Measurements from ENCODE around the gene CCDC192. TPM values are rescaled to one million over a fixed set of nuclear protein-coding genes. Genes with fewer than 3 reads are reported as not detected.
A peak's percentile ranks its signal among the peaks of the same experiment; 100 is the strongest.

Gene CCDC192
- total RNA-seq, 1 donor from 2014 or later: 0.31 TPM

DNA sequence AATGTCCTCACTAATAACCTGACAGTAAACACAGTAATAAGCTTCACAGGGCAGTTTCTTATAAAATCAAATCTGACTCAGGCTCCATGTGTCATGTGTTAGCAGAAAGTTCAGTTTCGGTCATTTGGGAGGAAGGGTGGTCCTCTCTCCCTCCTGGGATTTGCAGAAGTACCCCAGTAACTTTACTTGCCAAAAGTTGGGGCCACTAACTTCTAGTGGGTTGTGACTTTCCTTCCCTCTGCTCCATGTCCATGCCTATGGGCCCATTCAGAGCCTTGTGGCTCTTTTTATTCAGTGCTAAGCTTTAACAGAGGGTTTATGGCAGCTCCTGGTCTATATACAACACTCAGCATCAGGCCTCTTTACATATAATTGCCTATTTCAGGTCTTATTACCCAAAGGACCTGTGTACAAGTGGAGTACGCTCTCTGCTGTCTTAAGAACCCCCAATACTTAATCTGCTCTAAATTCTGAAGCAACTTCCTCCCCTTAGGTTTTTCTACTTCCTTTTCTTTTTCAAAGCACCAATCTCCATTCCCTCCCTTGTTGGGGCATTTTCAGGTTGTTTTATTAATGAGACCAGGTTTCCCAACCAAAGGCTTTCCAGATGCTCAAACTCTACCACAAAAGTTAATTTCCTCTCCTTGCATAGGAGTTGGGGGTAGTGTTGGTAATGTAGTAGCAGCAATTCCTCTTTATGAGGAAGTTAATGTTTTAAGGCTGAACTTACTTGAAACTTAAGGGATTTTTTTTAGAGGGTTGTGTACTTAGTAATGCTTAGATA lies 107.7 kb downstream of the CCDC192 start:
- DNase-seq: no peak

DNA sequence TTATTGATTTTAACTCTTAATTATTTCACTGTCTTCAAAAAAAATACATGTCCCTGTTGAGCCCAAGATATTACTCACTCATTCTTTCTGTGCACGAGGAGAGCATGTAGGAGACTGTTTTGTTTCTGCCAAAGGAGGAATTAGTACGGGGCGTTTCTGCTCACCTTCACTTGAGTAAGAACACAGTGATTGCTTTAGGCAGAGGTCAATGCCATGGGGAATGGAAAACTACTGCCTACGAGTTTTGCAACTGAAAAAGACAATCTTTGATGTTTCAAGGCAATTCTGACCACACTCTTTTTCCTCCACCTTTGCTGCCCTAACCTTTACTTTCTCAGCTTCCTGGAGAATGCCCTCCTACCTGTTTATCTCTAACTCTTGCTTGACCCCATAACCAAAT lies 109.4 kb downstream of the CCDC192 start:
- no peak for DNase-seq

DNA sequence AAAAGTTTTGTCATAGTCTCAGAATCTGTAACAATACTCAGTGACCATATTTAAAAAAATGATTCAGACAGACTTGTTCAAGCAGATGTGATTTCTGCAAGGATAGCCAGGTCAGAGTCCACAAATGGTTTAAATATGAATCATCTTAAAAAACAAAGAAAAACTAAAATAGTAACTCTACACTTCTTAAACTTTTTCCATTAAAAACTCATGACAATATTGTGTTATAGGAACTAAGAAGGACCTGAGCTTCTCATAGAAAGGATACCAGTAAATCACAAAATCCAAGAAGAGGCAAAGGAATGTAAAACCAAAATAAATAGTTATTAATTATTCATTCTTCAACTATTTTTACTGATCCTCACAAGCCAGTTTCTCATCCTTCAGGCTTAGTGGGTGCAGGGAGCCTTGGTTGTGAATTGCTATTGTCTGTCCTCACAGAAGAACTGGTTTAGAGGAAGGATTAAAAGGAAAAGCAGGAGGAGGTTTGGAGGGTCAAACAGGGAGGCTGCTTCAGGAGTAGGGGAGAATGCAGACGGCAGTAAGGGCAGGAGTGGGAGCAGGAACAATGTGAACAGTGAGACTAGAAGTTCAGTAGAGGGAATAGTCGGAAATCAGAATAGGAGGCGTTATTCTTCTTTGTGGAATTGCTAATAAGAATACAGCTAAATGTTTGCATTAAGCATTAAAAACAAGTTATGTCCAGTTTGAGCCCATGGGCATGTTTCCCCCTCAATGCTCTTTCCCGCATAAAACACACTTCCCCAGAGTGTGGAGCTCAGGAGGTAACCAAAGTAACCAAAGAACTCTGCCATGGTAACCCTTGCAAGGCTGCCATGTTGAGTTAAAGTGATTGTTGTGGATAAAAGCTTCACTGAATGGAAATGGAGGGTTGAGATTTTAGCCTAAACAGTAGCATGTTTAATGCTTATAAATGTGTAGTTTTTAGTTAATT lies 110.7 kb downstream of the CCDC192 start:
- DNase-seq: peak; percentile 41

DNA sequence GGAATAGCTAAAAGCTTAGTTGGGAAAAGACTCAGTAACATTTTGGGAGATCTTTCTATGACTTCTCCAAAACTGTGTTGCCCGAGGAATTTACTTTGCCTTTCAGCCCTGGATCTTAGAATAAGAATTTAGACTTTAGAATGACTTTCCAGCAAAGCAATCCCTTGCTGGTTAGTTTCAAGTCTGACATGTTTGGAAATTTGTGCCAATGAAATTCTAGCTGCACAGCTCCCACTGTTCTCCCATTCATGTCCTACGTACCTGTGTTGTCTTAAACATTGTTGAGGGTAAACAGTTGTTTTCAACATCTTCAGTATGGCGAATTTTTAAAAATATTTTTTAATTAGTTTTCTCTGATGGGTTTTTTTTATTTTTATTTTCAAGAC lies 111.4 kb downstream of the CCDC192 start:
- peak; percentile 78 for DNase-seq

GRCh38 chr5:127820910-127821553 lies 117.8 kb downstream of the CCDC192 start:
- DNase-seq: no peak

DNA sequence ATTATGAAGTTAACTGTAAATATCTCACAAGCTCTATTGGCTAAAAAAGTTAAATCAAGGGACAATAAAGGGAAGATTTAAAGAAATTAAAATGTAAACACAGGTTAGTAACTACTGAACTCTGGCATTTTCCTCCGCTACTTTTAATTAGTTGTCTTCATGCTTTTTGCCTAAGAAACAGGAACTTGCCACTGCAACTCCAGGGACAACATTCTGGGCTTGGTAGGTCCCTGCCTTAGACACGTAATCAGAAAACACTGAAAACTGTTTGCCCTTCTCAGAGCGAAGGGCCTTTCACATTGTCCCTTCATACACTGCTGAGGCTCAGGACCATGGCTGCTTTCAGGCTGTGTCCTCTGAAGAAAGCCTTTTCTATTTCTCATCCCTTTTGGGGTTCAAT lies 118.7 kb downstream of the CCDC192 start:
- no peak for DNase-seq

DNA sequence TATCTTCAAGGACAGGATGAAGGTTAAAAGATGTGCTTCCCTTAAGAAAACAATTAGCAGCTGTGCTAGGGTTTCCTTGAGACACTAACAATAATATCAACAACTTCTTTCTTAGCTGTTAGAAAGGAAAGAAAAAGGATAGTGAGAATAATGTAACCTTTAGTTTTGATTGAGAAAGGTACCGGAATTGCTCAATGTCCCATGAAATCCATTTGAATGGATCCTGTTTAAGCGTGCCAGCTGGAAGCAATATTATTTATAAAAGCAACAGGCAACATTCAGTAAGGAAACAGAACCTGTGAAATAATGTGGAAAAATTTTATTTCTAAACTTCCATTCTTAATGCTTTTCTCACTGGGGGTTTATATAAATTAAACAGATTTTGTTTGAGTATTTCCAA lies 120.9 kb downstream of the CCDC192 start:
- peak; percentile 73 for DNase-seq

- DNase-seq: no peak
Measured at GRCh38 chr5:127826011-127826410, 122.8 kb downstream of the CCDC192 start.

- no peak for DNase-seq
Measured at GRCh38 chr5:127827451-127827850, 124.3 kb downstream of the CCDC192 start.

GRCh38 chr5:127830157-127830556 lies 127.0 kb downstream of the CCDC192 start:
- DNase-seq: no peak

GRCh38 chr5:127830829-127831598 lies 127.8 kb downstream of the CCDC192 start:
- DNase-seq: no peak

DNA sequence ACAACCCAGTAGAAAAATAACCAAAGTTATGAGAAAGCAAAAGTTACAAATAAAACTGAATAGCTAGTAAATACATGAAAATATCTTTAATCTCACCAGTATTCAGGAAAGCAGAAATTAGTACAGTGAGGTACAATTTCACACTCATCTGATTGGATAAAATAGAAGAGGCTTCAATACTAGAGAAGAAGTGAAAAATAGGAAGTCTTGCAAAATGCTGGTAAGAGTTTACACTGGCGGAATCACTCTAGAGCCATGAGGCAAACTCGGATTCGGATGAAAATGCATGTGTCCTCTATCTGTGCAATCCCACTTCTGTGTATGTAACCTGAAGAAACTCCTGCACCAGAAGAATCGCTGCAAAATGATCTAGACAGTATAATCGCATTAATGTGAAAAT lies 128.9 kb downstream of the CCDC192 start:
- DNase-seq: no peak

DNA sequence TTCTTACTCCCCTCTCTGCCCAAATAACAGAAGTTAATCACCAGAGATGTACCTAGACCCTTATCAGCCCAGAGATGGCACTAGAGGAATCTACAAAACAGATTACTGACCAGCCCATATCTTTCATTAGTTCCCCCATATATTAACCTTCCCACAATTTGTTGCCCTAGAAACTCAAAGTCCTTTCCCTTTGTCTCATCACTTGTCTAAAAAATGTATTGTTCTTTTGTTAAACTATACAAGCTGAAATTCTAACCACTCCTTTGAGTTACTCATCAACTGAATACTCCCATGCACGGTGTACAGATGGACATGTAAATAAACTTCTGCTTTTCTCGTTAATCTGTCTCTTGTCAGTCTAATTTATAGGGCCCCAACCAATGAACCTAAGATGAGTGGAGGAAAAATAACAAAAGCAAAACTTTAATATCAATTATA lies 130.9 kb downstream of the CCDC192 start:
- DNase-seq: no peak

GRCh38 chr5:127834554-127834953 lies 131.4 kb downstream of the CCDC192 start:
- DNase-seq: peak; percentile 58

GRCh38 chr5:127838661-127839060 lies 135.5 kb downstream of the CCDC192 start:
- DNase-seq: no peak

GRCh38 chr5:127839072-127839471 lies 135.9 kb downstream of the CCDC192 start:
- no peak for DNase-seq

- no peak for DNase-seq
Measured at GRCh38 chr5:127839496-127840197, 136.5 kb downstream of the CCDC192 start.

DNA sequence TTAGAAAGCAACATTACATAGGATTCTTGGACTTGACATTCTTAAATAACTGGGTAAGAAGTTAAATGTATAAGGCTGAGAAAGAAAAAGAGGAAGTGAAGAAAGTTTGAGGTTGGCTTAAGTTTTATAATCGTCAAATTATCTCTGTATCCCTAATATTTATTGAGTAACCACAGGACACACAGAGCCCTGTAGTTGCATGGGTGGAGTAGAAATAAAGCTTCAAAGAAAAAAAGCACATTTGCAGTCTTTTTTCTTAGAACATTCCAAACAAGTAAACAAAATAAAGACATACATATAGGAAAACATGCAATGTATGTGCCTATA lies 137.0 kb downstream of the CCDC192 start:
- DNase-seq: no peak

DNA sequence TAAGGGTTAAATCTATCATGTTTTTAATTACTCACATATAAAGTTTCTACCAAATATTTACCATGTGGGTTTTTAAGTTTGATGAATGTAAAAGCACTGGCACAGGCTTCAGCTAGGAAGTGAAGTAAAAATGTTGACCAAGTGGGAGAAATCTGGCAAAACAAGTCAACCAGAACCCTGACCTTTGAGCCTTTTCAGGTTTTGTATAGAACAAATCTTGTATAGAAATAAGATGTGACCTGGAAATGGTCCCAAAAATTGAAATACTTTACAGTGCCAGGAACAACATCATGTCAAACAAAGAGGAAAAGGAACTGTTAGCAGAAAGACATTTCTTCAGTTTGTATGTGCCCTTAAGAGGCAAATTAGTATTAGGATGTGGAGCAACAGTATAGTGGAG lies 137.6 kb downstream of the CCDC192 start:
- DNase-seq: no peak

DNA sequence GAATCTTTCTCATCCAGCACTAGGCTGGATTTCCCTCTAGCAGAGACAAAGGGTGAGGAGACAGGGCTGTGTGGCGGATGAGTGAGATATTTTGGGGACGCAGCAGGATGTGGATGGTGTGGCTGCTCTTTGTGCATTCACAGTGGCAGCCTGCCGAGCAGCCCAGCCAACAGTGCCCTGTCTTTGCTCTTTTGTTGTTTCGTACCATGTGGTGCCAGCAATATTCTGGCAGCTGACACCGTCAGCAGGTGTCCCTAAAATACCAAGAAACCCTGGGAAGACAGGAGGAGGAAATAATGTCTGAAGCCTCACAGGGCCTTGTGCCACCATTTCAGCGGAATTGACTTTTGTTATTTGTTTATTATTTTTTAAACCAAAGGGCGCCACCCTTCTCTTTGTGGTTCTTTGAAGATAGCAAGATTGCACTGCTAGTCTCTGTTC lies 141.4 kb downstream of the CCDC192 start:
- peak; percentile 69 for DNase-seq

DNA sequence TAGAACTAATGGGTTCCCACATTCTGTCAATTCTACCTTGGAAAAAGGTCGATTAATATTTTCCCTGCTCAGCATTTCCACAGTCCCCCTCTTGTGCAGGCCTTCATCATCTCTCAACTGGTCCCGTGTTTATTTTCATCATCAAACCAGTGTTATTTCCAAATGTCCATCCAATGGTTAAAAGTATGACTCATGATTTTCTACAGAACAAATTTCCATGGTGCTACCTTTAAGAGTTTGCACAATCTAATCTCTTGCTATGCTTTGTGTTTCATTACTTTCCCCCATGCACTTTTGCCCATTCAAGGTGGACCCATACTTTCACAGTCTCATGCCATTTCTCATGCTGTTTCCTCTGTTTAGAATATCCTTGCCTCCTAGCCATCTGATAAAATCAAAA lies 143.7 kb downstream of the CCDC192 start:
- no peak for DNase-seq
